ENCODE measurements around the gene TSPAN4.

The TSPAN4 gene

GRCh38 chr11:837189-837989 lies 5.3 kb upstream of the TSPAN4 start:
- DNase-seq = no peak

- no peak for DNase-seq
Observed at GRCh38 chr11:837990-838307, 4.7 kb upstream of the TSPAN4 start.

GRCh38 chr11:838441-839279 lies 4.0 kb upstream of the TSPAN4 start:
- no peak for DNase-seq

- DNase-seq = no peak
Observed at GRCh38 chr11:839280-839623, 3.4 kb upstream of the TSPAN4 start.

- no peak for DNase-seq
Observed at GRCh38 chr11:839875-840617, 2.6 kb upstream of the TSPAN4 start.

GRCh38 chr11:841981-842369 lies 677 bp upstream of the TSPAN4 start:
- DNase-seq = no peak

GRCh38 chr11:843086-843734 lies 558 bp downstream of the TSPAN4 start:
- no peak for DNase-seq

- DNase-seq = no peak
Observed at GRCh38 chr11:843818-844692, 1.4 kb downstream of the TSPAN4 start.

- no peak for DNase-seq
Observed at GRCh38 chr11:844693-845644, 2.3 kb downstream of the TSPAN4 start.

- DNase-seq = no peak
Observed at GRCh38 chr11:845872-846495, 3.3 kb downstream of the TSPAN4 start.

GRCh38 chr11:846496-847098 lies 3.9 kb downstream of the TSPAN4 start:
- no peak for DNase-seq

- DNase-seq = no peak
Observed at GRCh38 chr11:847876-848275, 5.2 kb downstream of the TSPAN4 start.

GRCh38 chr11:848380-848931 lies 5.8 kb downstream of the TSPAN4 start:
- no peak for DNase-seq

GRCh38 chr11:849104-849824 lies 6.6 kb downstream of the TSPAN4 start:
- DNase-seq = no peak

- DNase-seq = no peak
Observed at GRCh38 chr11:849951-850774, 7.5 kb downstream of the TSPAN4 start.

- DNase-seq = no peak
Observed at GRCh38 chr11:850775-851763, 8.4 kb downstream of the TSPAN4 start.

- no peak for DNase-seq
Observed at GRCh38 chr11:852762-853161, 10.1 kb downstream of the TSPAN4 start.

Data from DMS79 (cell line).